Cardiac septum (tissue), 1 donor: ENCODE data around the gene ATG4C. TPM values are rescaled to one million over a fixed set of nuclear protein-coding genes. Genes with fewer than 3 reads are reported as not detected.
"Not testable (repeated sequence)": the region's sequence is repeated elsewhere in the genome, so short reads cannot be mapped to it uniquely, and the experiment has no call there.

ENCODE experiments used
- DNase-seq: peaks from one replicate; pipeline ENCODE4 v3.0.0-alpha.2; 2020; ENCODE audit warnings: low spot score
- intact Hi-C: fragments of 100-400 bp; cut with DNase I; formaldehyde crosslinking; loops from one replicate; pipeline ENCODE4 v1.14.0; 2022
- total RNA-seq: library from RNA; stranded (reverse); fragmentation: NEBNext Ultra II Directional; extraction: Animal tissue kit (Norgen Biotek cat#: 25700); gene quantifications from one replicate; pipeline ENCODE4 v1.2.1, GENCODE V29; 2021
- donor health status: DM: no; HTN: no; CAD: no.

The ATG4C gene
- total RNA-seq, 1 donor from 2014 or later, result 7.6 TPM

GRCh38 chr1:62772607-62773295, 11.2 kb upstream of the ATG4C start:
- DNase-seq, result no peak
- intact Hi-C loops, result no loop called here

DNA sequence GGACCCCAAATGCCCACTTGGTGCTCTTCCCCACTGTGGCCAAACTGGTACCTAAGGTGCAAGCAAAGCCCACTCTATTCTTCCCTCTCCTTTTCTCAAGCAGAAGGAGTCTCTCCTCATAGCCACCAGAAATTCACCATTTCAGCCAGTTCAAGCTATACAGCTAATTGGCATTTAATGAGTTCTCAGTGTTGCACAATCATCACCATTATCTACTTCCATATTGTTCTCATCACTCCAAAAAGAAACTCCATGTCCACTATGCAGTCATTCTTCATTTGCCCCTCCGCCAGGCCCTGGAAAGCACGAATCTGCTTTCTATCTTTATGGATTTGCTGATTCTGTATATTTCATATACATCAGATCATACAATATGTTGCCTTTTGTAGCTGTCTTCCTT, 9.9 kb upstream of the ATG4C start:
- no peak for DNase-seq
- intact Hi-C loops, result no loop called here

GRCh38 chr1:62774971-62775595, 8.8 kb upstream of the ATG4C start:
- no peak for DNase-seq
- intact Hi-C loops, result no loop called here

DNA sequence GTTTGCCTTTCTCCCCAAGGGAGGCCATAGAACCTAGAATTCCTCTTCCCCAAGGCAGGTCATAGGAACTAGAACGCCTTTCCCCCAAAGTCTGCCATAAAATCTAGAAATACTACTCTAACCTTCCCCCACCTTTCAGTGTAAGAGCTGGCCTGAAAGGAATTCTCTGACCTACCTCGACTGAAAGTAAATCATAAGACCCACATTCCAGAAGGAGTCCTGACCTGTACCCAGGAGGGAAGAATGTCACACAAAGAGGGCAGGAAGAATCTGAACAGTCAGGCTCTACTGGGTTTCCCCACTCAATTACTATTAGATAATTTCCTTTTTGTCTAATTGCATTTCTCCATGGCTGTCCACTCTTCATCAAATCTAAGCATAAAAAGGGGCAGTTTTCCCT, 5.7 kb upstream of the ATG4C start:
- DNase-seq, result no peak
- intact Hi-C loops, result no loop called here

DNA sequence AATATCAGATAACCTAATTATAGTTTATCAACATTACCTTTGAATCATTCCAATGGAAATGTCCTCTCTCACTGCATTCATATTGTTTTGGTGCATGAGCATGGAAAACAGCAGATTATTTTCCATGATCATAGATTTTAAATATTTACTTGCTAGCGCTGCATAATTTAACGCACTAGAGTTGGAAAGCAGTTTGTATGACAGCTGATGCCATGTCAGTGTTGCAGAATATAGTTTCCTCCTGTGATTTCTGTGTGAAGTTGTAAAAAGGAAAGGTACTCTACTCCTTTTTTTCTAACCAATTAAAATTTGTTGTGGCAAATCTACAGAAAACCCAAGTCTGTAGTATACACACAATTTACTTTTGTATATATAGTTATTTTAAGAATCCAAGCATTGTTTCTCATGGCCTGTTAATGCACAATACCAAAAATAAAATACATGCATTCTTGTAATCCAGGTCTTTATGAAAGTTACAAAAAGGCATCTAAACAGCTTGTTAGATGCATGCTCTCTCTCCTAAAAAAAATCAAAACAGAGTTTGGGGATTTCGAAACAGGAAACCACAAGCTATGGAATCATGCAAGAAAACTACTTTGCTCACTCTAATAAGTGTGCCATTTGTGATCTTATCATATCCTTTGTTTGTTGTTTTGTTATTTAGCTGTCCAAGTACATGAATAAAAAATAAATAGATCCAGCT, 1.9 kb upstream of the ATG4C start:
- DNase-seq, result no peak
- intact Hi-C loops, result no loop called here

DNA sequence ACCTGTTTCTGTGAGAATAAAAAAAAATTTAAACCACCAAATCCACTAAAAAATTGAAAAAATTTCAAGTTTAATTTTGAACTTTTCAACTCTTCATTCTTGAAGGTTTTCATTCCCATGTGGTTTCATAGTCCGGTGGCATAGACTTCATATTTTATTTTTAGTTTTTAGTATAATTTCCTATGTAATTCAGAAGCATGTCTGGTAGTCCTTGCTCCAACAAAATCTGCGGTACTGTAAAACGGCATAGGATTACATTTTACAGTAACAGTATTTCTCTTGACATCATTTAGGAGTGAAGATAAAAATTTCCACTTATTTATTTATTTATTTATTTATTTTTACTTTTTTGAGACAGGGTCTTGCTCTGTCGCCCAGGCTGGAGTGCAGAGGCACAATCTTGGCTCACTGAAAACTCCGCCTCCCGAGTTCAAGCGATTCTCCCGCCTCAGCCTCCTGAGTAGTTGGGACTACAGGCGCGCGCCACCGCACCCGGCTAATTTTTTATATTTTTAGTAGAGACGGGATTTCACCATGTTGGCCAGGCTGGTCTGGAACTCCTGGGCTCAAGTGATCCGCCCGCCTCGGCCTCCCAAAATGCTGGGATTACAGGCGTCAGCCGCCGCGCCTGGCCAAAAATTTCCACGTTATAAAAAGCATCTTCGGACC, 1.3 kb upstream of the ATG4C start:
- intact Hi-C loops, DNase-seq: not testable (repeated sequence)

DNA sequence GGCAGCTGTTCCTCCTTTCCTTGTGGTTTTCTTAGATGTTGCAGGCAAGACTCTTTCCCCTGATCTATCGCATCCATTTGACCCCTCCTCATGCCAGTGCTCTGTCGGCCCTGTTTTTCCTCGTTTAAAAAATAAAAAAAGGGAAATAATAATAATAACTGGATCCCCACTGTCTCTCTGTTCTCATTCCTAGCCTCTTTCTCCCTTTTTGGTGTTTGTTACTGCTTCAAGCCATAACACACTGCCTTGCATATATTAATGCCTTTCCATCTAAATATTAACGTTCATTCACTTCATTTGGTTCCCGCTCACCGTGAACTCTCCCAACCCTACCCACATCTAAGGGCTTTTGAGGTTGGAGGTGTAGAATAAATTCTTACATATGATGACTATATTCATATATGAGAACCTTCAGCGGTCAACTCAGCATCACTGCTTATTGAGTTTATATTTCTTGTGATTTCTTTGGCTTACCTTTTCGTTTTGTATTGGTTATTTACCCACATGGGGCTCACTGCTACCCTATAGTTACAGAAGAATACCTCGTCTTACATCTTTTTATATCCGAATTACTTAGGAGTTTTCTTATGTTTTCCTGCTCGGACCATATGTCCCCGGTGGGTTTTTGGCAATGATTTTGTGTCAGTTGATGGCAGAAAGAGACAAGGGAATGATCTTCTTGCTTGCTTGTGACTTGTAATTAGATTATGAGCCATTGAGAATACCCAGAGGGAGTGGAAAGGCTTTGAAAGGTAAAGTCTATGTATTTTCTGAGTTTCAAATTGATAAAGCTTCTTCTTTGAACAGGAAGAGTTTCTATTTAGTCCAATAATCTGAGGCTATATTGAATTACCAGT, 805 bp downstream of the ATG4C start:
- no peak for DNase-seq
- intact Hi-C loops, result loop anchor here (2.0 kb wide), 1 partner anchor 348 kb away; the partner anchor contains the start of gene USP1

DNA sequence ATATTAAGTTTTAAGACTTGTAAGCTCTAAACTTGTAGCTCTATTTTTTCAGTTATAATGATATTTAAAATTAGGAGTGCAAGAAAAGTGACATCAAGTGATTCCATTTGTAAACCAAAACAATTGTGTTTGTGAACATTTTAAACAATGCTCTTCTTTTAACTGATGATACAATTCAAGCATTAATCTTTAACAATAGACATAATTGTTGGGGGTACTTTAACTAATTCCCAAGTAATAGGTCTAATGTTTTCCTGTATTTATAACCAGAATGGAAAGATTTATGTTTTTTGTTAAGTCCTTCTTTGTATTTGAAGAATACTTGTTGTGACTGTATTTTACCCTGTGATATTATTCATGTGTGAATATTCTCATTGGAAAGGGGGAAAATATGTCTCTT, 6.8 kb downstream of the ATG4C start:
- no peak for DNase-seq
- intact Hi-C loops, result no loop called here

GRCh38 chr1:62794053-62794452, 10.1 kb downstream of the ATG4C start:
- intact Hi-C loops, result no loop called here
- DNase-seq, result no peak

DNA sequence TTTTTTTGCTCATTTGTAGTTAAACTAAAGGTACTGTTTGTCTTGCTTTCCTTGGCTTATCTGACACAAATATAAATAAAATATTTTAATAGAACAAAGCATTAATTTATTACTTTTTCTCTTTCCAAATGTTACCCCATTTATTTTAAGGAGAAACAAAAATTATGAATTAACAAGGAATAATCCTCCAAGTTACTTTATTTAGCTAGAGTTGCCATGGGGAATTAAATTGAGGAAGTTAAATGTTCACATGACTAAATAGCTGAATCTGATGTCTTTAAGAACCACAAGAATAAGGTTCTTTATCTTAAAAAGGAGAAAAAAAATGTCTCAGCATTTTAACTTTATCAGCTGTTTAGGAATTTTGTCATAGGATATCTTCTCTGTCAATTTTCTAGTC, 12.3 kb downstream of the ATG4C start:
- DNase-seq, result no peak
- intact Hi-C loops, result no loop called here

DNA sequence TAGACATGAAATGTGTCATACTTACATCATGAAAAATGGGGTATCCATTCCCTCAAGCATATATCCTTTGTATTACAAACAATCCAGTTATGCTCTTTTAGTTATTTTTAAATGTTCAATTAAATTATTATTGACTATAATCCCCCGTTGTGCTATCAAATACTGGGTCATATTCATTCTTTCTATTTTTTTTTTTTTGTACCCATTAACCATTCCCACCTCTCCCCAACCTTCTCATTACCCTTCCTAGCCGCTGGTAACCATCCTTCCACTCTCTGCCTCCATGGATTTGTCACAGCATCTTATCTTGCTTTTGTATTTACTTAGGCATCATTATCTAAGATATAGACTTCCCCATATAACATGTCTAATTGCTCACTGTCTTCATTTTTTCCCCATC, 15.8 kb downstream of the ATG4C start:
- DNase-seq, result no peak
- intact Hi-C loops, result no loop called here

DNA sequence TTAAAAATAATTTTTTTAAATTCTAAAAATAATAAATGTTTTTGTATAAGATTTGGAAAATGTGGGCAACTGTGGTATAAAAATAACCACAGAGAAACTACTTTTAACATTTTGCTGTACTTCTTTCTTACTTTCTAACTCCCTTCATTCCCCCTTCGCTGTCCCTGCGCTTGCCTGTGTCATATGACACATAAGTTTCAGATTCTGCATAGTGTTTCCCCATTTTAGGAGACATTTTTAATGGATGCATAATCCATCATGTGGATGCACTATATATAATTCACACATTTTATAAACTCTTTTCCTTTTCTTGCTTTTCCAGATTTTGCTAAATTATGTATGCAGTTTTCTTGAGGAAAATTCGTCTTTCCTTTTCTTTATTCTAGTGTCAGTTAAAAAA, 16.3 kb downstream of the ATG4C start:
- no peak for DNase-seq
- intact Hi-C loops, result no loop called here

DNA sequence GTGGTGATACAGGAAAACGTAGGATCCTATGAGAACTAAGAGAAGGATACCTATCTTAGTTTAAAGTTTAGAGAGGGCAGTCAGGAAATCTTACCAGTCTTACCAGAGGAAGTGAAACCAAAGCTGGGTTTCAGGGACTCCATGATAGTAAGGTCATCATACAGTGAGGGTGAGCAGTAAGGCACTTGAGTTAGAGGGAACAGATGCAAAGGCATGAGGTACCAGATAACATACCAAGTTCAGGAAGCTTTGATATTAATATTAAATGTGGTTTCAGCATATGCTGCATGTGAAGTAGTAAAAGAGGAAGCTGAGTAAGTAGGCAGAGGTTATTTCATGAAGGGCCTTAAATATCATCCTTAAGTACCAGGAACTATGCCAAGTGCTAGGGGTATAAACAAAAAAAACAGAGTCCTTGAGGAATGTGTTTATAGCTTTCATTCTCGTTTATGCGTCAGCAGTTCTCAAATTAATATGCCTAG, 16.9 kb downstream of the ATG4C start:
- intact Hi-C loops, result no loop called here
- no peak for DNase-seq

DNA sequence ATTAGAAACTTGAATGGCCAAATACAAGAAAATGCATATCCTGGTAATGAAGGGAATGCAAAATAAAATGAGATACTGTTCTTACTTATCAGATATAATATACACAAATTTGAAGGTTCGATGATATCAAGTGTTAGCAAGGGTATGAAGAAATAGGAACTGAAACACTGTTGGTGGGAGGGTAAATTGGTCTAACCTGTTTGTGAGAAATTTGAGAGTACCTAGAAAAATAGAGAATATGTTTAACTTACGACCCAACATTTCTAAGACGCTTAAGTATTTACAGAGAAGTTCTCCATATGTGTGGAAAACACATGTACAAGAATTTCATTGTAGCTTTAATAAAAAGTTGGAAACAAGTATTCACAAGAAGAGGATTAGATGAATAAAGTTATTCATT, 25.9 kb downstream of the ATG4C start:
- DNase-seq, result no peak
- intact Hi-C loops, result no loop called here

- intact Hi-C loops, result no loop called here
- no peak for DNase-seq
These were observed 26.7 kb downstream of the ATG4C start for GRCh38 chr1:62810420-62811274.

- intact Hi-C loops, result no loop called here
These were observed 39.6 kb downstream of the ATG4C start for GRCh38 chr1:62823556-62823955.

GRCh38 chr1:62826901-62827300, 43.0 kb downstream of the ATG4C start:
- intact Hi-C loops, result no loop called here
- DNase-seq, result no peak

More at GRCh38 chr1:62823556-62823955, 39.6 kb downstream of the ATG4C start:
- no peak for DNase-seq

DNA sequence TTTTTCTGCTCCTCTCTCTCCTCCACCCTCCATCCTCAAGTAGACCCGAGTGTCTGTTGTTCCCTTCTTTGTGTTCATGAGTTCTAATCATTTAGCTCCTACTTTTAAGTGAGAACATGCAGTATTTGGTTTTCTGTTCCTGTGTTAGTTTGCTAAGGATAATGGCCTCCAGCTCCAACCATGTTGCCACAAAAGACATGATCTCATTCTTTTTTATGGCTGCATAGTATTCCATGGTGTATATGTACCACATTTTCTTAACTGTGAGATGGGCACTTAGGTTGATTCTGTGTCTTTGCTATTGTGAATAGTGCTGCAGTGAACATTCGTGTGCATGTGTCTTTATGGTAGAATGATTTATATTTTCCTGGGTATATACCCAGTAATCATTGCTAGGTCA, 43.9 kb downstream of the ATG4C start:
- intact Hi-C loops, DNase-seq: not testable (repeated sequence)
